Kidney glomerular epithelial cell (primary cell): ENCODE measurements around the gene ATG4A.

ENCODE experiments used
- DNase-seq: peaks from one replicate; lab custom pipeline; 2025; lab: John Stamatoyannopoulos, UW

Gene ATG4A

DNA sequence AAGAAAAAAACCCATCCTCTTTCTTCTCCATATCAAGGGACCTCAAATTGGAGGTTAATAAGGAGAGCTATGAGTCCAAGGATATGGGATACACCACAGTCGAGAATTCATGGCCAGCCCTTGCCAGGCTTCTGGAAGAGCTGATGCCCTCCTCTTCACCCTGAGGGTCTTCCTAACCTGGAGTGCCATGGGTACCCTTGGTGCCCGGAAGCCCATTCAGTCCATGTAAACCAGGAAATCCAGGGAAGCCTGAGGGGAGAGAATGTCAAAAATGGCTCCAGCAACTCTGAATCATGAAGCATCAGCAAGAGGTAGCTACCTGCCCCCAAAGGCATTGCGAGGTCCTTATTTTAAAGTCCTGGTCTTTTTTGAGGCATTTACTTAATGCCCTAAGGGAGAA, 78.2 kb downstream of the ATG4A start:
- DNase-seq, result no peak

DNA sequence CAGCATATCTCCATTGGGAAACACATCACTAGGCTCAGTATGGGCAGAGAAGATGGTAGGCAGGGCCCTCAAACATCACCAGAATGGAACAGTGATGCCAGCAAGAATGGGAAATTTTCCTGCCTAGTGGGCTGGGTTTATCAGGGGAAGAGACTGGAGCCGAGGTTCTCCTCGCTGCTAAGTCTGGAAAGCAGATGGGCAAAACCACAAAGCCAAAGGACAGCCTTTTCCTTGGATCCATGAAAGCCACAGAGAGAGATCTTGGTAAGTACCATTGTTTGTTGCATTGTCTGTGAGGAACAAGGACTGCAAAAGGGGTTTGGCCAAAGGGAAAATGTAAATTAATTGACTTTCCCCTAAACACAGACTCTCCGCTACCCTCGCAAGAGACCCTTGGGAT, 80.1 kb downstream of the ATG4A start:
- no peak for DNase-seq

DNA sequence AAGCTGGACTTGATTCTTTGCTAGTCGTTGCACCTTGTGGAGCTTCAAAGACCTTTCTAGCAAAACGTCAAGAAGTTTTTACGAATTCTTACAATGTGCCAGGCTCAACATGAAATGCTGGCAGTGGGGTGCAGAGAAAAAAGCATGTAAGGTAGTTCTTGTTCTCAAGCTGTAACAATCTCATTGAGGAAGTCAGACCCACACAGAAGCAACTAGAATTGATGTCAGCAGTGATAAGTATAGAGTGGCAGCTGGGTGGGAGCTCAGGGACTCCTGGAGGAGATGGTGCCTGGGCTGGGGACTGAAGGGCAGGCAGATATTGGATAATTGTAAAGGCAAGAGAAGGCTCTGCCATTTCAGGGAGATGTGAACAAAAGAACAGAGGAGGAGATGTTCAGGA, 82.3 kb downstream of the ATG4A start:
- DNase-seq, result no peak

DNA sequence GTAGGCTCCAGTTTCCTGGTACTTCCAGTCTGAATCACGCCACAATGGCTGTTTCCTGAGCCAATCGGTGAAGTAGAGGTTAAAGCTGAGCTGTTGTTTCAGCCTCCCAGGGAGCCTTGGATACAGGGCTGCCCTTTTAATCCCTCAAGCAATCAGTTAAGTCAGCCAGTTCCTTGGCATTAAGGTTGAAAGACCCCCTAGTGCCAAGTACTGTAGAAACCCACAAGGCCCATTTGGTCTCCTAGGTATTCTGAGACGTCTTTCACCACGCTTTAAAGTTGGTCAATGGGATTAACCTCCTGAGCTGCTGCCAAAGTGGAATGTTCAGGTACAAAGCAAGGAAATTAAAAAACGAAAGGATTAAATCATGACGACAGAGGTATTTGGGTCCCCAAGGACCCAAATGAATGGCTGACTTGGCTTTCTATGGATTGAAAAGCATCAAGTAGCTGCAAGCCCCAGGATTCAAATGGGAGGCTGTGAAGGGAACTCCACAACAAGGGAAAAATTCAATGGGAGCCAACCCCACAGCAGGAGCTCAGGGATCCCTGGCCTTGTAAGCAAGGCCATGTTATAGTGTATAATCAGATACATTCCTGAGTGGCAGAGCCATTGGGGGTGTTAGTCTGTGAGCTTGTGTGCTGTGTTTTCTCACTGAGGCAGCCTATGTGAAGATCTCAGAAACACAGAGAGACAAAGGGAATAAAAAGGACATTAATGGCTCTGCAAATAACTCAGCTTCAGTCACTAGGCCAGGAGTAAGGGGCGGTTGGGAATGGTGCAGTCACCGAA, 86.0 kb downstream of the ATG4A start:
- DNase-seq, result no peak

GRCh38 chrX:108178143-108178498, 86.5 kb downstream of the ATG4A start:
- DNase-seq, result no peak

GRCh38 chrX:108186811-108187210, 95.2 kb downstream of the ATG4A start:
- DNase-seq, result peak; percentile 46

DNA sequence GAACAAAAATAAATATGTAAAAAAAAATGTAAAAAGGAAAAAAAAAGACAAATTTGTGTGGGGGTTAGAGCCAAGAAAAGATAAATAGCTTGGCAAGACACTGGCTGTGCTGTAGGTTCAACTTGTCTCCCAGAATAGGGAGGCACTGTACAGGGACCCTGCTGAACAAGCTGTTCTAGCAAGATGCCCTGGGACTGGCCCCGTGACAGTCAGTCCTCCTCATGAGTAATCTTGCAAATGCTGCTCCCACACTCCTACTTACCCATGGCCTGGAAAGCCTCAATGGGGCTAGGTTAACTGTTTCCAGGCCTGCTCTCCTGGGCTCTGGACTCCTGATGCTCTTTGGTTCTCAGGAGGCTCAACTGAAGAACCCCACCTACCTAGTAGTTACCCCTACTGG, 106.8 kb downstream of the ATG4A start:
- peak; percentile 1 for DNase-seq

- DNase-seq, result no peak
These were observed 107.5 kb downstream of the ATG4A start for GRCh38 chrX:108199041-108199440.

DNA sequence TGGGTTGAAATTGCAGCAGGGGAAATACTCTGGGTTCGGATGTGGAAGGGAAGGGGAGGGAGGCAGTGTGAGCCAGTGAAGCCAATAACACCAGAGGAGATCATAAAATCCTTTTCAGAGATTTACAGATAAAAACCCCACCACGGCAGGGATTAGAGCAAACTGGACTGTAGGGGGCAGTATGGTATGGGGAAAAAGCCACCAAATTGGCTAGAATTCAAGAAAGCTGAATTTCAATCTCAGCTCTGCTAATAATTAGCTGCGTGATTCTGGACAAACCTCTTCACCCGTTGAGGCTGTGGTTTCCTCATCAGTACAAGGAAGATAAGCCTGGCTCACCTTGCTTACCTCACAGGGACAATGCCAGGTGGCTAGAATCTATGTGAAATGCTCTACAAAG, 108.1 kb downstream of the ATG4A start:
- DNase-seq, result peak; percentile 48

DNA sequence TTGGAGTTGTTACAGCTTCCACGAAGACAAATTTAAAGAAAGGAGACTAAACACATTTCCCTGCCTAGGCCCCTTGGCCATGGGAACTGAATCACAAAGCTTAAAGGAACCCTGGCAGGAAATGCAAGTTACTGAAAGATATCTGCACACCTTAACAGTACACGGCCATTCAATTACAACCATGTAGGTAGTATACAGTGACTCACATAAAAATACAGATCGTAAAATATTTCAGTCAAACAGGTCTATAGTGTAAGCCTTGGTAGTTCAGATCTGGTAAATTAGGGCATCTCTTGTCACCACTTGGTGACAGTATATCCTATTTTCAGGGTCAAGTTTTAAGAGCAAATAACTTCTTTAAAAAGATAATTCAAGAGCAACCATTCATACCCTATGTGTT, 112.0 kb downstream of the ATG4A start:
- no peak for DNase-seq
